ENCODE measurements around the gene PSMD3. TPM values are rescaled to one million over a fixed set of nuclear protein-coding genes. Genes with fewer than 3 reads are reported as not detected.

Gene PSMD3
- polyA plus RNA-seq, 4 donors: 108 to 128 (median 115) TPM

DNA sequence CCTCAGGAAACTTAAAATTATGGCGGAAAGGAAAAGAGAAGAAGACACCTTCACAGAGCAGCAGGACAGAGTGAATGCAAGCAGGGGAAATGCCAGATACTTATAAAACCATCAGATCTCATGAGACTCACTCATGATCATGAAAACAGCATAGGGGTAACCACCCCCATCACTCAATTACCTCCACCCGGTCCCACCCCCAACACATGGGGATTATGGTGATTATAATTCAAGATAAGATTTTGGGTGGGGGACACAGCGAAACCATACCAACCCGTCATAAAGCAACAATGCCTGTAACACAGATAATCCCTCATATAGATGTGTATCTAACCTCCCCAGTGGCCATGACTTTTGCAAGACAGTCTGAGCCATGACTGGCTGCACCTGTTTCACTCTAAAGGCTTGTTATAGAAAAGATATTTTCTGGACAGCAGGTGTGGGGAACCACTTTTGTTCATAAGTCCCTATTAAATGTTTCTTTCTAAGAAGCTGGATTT lies 24.8 kb upstream of the PSMD3 start:
- no peak for DNase-seq (ENCODE audit: low read depth in 4 of 4, low spot score in 3 of 4)

DNA sequence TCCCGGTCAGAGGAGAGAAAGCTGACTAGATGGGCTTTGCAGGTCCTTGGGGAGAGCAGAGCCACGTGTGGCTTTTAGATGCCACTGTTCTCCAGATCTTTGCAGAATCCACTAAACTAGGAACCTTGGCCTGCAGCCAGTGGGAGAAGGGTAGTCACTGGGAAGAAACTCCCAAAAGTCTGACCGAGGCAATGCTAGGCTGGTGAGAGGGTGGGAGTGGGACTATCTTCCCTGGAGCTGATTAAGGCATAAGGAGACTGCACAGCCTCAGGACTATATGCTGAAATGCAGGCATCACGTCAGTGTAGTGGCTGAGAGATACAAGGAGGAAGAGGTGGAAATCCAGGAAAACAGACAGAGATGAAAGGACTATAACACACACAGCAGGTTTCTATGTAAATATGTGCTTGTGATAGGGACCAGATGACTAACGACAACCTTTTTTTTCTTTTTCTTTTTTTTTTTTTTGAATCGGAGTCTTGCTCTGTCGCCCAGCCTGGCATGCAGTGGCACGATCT lies 20.0 kb upstream of the PSMD3 start:
- DNase-seq (ENCODE audit: low read depth in 4 of 4, low spot score in 3 of 4): no peak

DNA sequence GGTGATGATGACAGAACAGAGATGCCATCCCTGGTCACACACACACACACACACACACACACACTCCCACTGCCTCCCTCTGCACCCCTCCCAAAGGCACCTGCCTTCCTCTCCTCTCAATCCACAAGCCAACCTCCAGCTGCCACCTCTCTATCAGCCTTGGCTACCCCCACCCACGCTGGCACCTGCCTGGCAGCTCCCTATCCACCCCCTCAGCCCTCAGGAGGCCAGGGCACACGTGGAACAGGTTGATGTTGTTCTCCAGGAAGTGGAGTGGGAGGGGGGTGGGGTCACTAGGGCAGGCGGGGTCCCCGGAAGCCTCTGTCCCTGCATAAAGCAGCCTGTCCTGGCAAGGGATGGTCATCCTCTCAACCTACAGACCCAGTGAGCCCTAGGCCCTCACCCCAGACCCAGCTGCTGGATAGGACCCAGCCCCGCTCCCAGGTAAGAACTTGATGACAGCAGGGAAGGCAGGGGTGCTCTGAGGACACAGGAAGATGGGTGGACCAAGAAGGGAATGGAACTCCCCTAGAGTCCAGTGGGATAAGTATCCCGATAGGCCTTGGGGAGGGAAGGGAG lies 17.9 kb upstream of the PSMD3 start, which contains the start of gene GSDMA:
Gene GSDMA (plus strand): TSS at position 363 of the 579 bp plus-strand sequence. CDS start 2,684 bp downstream, outside the sequence.
- DNase-seq (ENCODE audit: low read depth in 4 of 4, low spot score in 3 of 4): no peak

DNA sequence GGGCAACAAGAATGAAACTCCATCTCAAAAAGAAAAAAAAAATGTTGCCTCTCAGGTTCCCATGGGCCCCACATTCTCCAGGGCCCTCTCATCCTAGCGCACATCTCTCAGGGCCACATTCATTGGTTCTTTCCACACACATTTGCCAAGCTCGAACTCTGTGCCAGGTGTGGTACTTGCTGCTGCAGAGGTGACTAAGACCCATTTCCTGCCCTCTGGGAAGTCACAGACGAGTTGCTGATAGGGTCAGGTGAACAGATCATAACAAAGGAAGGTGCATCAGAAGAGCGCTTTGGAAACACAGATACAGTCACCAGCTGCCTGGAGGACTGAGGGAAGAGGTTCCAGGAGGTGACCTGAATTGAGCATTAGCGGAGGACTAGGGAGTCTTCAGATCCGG lies 16.8 kb upstream of the PSMD3 start:
- DNase-seq (ENCODE audit: low read depth in 4 of 4, low spot score in 3 of 4): no peak

DNA sequence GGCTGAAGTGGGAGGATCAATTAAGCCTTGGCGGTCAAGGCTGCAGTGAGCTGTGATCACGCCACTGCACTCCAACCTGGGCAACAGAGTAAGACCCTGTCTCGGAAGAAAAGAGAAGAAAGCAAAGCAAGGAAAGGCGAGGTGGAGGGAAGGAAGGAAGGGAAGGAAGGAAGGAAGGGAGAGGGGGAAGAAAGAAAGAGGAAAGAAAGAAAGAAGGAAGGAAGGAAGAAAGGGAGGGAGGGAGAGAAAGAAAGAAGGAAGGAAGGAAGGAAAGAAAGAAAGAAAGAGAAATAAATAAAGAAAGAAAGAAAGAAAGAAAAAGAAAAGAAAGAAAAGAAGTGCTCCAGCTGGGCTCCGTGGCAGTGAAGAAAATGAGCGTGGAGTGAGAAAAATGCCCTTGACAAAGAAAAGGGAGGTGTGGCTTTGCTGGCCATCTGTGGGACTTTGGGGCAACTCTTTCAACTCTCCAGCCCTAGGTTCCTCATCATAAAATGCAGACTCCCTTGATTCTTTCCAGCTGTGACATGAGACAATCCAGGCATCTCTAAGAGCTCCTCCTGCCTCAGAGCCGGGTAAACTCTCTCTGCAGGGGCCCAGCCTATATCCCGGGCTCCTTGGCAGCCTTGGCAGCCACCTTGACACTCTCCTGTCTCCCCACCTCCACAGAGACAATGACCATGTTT lies 15.4 kb upstream of the PSMD3 start:
- no peak for DNase-seq (ENCODE audit: low read depth in 4 of 4, low spot score in 3 of 4)

DNA sequence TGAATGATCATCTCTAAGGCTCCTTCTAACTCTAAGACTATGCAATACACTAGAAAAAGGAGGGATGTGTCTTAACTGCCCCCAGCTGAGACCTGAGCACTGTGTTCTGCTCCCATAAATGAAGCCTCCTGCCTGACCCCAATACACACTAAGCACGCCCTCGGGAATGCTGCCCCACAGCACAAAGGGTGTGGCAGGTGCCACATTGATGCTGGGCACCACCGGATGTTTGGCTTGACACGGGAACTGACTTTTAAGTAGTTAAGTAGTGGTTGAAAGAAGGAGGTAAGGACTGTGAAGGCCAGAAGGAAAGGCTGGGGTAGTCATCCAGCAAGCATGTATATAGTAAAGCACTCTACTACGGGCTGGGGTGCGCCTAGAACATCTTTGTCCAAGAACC lies 13.8 kb upstream of the PSMD3 start:
- no peak for DNase-seq (ENCODE audit: low read depth in 4 of 4, low spot score in 3 of 4)

DNA sequence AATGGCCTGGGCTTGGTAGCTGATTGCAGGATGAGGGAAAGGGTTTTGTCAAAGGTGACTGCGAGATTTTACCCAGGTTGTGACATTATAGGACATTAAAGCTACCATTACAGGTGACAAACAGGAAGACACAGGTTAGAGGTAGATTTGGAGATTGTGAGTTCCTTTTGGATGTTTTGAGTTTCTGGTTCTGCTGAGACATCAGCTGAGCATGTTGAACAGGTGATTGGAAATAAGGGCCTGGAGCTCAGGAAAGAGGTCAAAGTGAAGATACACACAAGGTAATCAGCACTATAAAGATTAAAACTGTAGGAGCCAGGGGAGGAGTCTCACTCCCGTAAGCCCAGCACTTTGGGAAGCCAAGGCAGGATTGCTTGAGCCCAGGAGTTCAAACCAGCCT lies 11.8 kb upstream of the PSMD3 start:
- DNase-seq (ENCODE audit: low read depth in 4 of 4, low spot score in 3 of 4): no peak

DNA sequence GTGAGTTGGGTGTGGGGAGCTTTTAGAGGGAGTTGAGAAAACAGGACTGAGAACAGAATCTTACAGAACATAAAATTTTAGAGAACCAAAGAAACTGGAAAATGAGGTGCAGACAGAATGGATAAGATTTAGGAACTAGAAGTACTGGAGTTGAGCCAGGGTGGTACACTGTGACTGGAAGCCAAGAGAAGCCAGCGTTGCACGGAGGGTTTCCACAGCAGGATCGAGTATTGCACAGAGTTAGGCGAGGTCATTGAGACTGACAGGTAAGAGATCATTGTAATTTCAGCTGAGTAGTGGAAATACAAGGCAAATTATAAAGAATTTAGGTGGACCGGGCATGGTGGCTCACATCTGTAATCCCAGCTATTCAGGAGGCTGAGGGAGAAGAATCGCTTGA lies 11.2 kb upstream of the PSMD3 start:
- no peak for DNase-seq (ENCODE audit: low read depth in 4 of 4, low spot score in 3 of 4)

DNA sequence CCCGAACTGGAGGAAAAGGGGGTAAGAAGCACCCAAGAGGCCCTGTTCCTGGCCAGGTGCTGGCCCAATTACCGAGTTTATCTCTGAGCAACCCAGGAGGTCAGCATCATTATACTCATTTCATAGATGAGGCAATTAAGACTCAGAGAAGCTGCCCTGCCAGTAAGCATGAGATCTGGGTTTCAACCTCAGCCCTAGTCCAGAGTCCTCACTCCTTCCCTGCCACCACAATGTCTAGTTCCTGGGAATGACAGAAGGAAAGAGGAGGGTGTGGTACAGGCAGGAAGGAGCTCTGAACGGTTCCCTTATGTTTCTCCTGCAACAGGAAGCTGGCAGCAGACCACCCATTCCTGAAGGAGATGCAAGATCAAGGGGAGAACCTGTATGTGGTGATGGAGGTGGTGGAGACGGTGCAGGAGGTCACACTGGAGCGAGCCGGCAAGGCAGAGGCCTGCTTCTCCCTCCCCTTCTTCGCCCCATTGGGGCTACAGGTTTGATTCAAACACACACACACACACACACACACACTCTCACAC lies 10.4 kb upstream of the PSMD3 start:
- DNase-seq (ENCODE audit: low read depth in 4 of 4, low spot score in 3 of 4): no peak

DNA sequence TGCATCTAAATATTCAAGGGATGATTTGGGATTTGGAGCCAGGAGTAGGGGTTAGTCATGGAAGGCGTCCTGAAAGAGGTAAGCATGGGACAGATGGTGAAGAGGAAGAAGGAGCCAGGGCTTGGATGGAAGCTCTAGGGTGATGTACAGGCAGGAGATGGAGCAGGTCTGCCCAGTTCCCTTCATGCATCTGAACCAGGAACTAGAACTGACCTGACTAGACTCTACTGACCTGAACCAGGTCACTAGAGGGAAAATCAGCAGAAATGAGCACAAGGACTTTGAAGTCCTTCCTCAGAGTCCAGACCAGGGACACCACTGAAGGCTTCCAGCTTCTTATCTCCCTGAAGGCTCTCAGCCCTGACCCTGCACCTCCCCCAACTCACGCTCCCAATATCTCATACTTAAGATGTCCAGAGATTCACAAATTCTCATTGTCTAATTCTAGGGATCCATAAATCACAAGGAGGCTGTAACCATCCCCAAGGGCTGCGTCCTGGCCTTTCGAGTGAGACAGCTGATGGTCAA lies 9.5 kb upstream of the PSMD3 start:
- DNase-seq (ENCODE audit: low read depth in 4 of 4, low spot score in 3 of 4): no peak

DNA sequence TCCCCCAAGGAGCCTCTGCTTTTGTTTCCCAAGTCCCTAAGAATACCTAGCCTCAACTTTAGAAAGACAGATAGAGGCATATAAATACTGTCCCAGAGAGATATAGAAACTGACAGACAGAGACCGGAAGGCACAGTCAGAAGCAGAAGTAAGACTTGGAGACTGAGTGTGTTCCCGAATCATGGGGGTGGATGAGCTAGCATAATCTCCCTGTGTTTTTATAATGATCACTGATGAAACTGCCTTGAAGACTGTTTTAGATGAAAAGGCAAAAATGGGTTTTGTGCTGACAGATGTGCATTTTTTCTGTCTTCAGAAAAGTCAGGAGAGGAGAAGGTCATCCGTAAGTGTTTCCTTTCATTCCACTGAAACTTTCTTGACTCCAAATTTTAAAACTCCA lies 8.3 kb upstream of the PSMD3 start:
- DNase-seq (ENCODE audit: low read depth in 4 of 4, low spot score in 3 of 4): no peak

DNA sequence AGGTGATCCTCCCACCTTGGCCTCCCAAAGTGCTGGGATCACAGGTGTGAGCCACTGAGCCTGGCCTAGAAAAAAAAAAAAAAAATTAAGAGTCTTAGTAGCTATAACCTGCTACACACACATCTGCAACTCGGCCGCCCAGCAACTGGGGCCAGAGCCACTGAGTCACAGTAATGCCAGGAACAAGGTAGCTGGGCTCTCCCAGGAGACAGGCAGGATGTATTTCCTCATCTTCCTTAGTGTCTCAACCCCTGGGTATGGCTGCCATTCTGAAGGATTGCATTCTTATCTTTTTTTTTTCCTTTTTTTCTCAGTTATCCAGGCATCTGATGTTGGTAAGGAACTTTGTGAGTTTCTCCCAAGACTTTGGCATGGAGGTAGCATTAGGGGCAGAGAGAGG lies 7.1 kb upstream of the PSMD3 start:
- no peak for DNase-seq (ENCODE audit: low read depth in 4 of 4, low spot score in 3 of 4)

DNA sequence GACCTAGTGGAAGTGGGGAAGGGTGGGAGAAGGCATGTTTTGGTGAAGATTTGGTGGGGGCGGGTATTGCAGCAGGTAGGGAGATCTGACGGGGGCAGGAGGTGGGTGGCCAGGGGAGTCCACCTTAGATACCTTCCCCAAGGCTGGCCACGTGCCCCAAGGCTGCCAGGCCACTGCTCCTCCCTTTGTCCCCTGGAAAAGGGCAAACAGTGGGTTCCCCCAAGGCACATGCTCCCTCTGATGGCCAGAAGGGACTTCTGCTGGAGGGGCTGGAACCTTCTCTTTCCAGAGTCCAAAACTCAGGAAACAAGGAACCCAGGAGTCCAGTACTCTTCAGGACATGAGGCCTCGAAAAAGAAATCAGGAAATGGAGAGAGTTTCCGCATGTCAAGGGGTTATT lies 6.2 kb upstream of the PSMD3 start:
- no peak for DNase-seq (ENCODE audit: low read depth in 4 of 4, low spot score in 3 of 4)

DNA sequence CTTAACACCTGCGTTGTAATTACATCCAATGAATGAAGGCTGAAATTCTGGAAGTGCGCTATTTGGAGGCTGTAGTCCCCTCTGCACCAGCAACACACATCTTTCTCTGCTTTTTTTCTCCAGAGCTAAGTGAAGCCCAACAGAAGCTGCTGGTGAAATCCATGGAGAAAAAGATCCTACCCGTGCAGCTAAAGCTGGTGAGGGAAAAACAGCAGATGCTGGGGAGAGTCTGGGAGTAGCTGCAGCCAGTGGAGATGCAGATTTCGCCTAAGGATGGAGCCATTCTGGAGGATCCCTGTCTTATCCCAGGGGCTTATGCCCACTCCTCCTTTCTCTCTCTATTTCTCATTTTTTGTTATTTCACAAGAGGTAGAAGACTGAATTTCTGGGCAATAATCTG lies 4.8 kb upstream of the PSMD3 start:
- DNase-seq (ENCODE audit: low read depth in 4 of 4, low spot score in 3 of 4): no peak

DNA sequence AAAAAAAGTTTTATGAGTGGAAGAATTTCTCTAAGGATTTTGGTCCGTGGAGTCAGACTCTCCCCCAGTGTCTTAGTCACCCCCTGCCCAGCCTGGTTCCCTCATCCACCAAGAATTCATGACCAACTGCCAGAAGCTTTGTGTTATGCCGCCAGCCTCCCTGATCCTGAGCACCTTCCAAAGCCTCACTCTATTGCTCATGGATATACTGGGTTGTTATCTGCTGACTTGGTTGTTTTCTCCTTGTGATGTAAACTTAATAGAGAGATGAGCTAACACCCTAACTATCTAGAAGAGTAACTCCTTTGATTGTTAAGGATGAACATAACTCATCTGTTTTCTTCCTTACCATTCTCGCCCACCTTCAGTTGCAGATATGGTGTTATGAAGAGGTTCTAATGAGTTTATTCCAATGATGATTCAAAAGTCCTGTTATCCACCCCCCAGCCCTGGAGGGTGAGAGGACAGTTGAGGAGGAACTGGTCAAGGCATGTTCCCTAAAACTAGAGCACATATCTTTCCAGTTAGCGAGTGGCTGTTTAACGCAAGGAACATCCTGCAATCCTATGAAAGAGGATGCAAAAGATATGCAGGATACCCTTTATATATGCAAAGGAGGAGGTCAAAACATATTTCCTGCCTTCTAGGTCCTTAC lies 1.5 kb upstream of the PSMD3 start:
- no peak for DNase-seq (ENCODE audit: low read depth in 4 of 4, low spot score in 3 of 4)

DNA sequence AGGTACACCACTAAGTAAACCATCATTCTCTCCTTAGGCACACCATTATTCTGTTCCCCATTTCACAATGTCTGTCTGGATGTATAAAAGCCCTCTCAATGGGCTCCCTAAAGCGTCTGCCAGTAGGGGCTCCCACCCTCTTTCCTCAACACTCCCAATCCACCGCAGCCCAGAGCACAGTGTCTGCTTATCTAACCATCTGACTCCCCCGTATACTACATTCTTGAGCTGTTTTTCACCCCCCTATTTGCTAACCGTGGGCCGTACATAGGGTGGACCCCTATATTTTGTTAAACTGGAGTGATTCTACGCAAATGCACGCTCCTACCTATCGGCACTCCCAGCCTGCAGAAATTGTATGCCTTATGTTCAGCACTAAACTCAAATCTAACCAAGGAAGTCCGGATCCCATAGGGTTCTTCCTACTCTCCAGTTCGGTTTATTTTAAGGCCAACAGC lies 685 bp upstream of the PSMD3 start:
- DNase-seq (ENCODE audit: low read depth in 4 of 4, low spot score in 3 of 4): peak in 2 of 4 donors; percentile 5 to 24

DNA sequence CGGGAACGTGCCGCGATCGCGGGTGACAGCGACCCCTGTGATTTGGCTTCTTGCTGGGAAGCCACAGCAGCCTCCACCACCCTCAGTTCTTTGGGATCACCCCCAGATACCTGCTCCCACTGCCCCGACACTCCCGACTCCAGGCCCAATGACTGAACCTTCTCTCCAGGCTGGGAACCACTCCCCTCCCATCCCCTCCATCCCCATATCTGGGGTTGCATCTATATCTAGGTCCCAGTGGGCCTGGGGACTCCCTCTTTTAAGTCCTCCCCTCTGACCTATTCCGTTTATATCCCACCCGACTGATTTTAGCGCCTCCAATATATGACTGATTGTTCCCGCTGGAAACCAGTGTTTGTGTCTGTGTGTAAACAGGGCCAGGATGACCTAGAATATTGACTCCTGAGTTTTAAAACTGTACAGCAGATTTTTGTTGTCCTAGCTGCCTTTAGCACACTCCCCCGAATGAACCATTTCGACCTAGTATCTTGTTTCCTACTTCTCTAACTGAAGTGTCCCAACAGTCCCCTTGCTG lies 667 bp downstream of the PSMD3 start:
- DNase-seq (ENCODE audit: low read depth in 4 of 4, low spot score in 3 of 4): no peak

DNA sequence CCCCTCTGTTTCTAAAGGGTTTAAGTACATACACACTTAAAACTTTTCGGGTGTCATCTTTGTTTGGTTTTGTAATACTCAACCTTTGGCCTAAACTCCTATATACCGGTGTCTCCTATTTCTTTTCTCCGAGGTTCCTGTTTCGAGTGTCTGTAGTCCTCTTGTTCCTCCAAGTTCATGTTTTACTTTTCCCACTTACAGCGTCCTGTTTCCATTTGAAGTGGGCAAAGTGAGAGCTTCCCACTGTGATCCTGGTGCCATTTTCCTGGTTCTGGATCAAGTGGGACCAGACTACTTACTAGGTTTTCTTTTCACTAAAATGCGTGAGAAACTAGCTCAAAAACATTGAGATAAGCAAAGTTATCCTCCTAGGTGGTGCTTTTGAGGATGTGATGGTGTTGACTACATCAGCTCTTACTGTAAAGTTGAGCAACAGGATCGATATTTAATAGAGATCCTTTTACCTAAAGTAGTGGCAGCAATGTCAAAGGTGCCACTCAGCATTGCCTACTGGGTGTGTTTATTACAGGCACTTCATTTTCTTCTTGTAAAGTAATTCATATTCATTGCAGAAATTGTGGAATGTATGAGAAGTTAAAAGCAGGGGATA lies 1.3 kb downstream of the PSMD3 start:
- no peak for DNase-seq (ENCODE audit: low read depth in 4 of 4, low spot score in 3 of 4)

DNA sequence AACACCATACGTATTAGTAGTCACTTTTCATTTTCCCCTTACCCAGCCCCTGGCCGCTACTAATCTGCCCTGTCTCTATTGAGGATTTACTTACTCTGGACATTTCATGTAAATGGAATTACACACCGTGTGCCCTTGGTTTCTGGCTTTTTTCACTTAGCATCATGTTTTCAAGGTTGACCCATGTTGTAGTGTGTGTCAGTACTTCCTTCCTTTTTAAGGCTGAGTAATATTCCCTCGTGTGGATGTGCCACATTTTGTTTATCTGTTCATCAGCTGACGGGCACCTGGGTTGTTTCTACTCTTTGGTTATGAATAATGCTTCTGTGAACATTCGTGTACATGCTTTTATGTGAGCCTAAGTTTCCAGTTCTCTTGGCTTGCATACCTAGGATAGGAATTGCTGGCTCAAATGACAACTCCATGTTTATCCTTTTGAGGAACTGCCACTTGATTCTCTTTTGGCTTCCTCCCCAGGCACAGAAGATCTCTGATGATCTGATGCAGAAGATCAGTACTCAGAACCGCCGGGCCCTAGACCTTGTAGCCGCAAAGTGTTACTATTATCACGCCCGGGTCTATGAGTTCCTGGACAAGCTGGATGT lies 7.7 kb downstream of the PSMD3 start:
- no peak for DNase-seq (ENCODE audit: low read depth in 4 of 4, low spot score in 3 of 4)

DNA sequence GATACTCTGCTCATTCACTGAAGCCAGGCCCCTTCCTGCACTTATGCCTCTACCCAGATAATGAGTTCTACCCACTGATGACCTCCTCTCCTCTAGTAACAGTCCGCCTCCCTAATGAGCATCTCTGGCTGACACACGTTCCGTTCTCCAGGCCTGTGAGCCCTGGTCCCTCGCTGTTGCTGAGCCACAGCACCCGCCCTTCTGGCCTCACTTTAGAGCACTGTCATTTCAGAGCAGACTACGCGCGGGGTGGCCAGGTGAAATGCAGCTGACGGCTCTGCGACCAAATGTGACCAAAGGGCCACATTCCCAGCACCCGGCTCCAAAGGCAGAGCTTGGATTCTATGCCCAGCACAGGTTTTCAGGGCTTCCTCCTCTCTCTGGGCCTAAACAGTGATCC lies 13.8 kb downstream of the PSMD3 start:
- no peak for DNase-seq (ENCODE audit: low read depth in 4 of 4, low spot score in 3 of 4)

Measured in right renal pelvis (tissue), 4 donors.